Kidney (tissue), 14 donors: ENCODE measurements around the gene C22orf39. TPM values are rescaled to one million over a fixed set of nuclear protein-coding genes. Genes with fewer than 3 reads are reported as not detected.

Source experiments
- DNase-seq, 5 donors: peaks; one replicate each; pipeline ENCODE4 v3.0.0-alpha.2; 2013 to 2020
- FAIRE-seq: peaks from 2 replicates; lab custom pipeline; 2012; peaks lifted over from hg19 to GRCh38; lab: Jason Lieb, UNC
- H3K27ac ChIP-seq, 2 donors: one replicate each; pipeline ENCODE4 v1.7.0; 2013; ENCODE audit warnings: low read depth in 2 of 2, low read length in 2 of 2, inconsistent platforms in 1 of 2
- H3K27me3 ChIP-seq: one replicate; pipeline ENCODE4 v1.7.1; 2013; ENCODE audit warnings: low read length, inconsistent platforms; ENCODE audit not compliant: control insufficient read depth, insufficient read depth
- H3K36me3 ChIP-seq, 3 donors: one replicate each; pipeline versions ENCODE4 v1.7.0 to v1.7.1; 2013; ENCODE audit warnings: low read length in 3 of 3, control low read depth in 1 of 3, inconsistent platforms in 1 of 3; ENCODE audit not compliant: insufficient read depth in 3 of 3, control insufficient read depth in 2 of 3
- H3K4me1 ChIP-seq, 3 donors: one replicate each; pipeline versions ENCODE4 v1.7.0 to v1.7.1; 2013; ENCODE audit warnings: low read length in 3 of 3, inconsistent platforms in 1 of 3, low read depth in 1 of 3; ENCODE audit not compliant: control insufficient read depth in 2 of 3, insufficient read depth in 2 of 3
- H3K4me3 ChIP-seq, 3 donors: one replicate each; pipeline versions ENCODE4 v1.7.0 to v1.8.1; 2013; ENCODE audit warnings: low read length in 3 of 3, control low read depth in 1 of 3, inconsistent platforms in 1 of 3
- H3K9ac ChIP-seq, 3 donors: one replicate each; pipeline versions ENCODE4 v1.7.0 to v1.7.1; 2013; ENCODE audit warnings: low read length in 3 of 3, control low read depth in 1 of 3, inconsistent platforms in 1 of 3
- H3K9me3 ChIP-seq, 3 donors: one replicate each; pipeline versions ENCODE4 v1.7.0 to v1.7.1; 2013; ENCODE audit warnings: low read length in 3 of 3, control low read depth in 1 of 3, inconsistent platforms in 1 of 3; ENCODE audit not compliant: control insufficient read depth in 2 of 3, insufficient read depth in 1 of 3
- intact Hi-C: fragments of 100-400 bp; cut with DNase I; formaldehyde crosslinking; loops from one replicate; pipeline ENCODE4 v1.11.1; 2022
- polyA plus RNA-seq: library from polyadenylated mRNA; stranded (reverse); fragments of 350-450 nt; fragmentation: Illumina TruSeq; extraction: RNeasy Lipid Tissue Mini Kit (QIAGEN cat#74804); gene quantifications from one replicate; pipeline ENCODE4 v1.2.3, GENCODE V29; 2014; ENCODE audit warnings: low read depth, low replicate concordance; ENCODE audit not compliant: insufficient read depth
- total RNA-seq: library from RNA; stranded (reverse); fragmentation: NEBNext Ultra II Directional; extraction: Animal tissue kit (Norgen Biotek cat#: 25700); gene quantifications from one replicate; pipeline ENCODE4 v1.2.1, GENCODE V29; 2021
- TF ChIP-seq, protein P1 (sequence below): IDR thresholded peaks from 3 replicates; pipeline ENCODE4 v1.5.1; 2012; ENCODE audit warnings: mild to moderate bottlenecking, moderate library complexity, borderline replicate concordance; ENCODE audit not compliant: insufficient read depth; ENCODE audit errors: extremely low read depth
- donor health status: control.
- donor health status: control.
- donor health status: control.
- donor health status: control.
- donor health status: control.
- donor health status: DM: yes; HTN: yes; CAD: no.
- donor health status: Normal renal cell carcinoma (clear cell type).

The C22orf39 gene
- total and polyA plus RNA-seq, 2 donors from 2014 or later = 27.1 to 54.4 TPM

DNA sequence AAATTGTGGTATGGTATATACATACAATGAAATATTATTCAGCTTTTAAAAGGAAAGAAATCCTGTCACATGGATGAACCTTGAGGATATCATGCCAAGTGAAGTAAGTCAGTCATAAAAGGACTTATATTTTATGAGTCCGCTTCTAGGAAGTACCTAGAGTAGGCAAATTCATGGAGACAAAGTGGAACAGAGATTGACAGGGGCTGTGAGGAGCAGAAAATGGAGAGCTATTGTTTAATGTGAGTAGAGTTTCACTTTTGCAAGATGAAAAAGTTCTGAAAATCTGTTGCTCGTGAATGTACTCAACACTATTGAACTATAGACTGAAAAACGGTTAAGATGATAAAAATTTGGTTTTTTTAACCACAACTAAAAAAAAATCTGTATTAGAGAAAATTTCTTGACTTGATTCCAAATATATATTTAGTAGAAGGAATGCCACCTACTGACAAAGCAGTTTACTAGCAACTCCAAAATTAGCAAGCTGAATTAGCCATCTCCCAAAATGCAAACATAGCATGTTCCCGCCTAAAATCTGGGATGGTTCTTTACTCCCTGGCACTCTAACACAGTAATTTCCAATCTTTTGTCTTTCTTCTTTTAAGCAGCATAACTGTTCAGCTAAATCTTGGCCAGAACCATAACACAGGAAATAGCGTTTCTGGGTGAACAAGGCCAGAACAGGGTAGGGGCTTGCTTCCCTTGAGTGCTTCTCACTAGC lies 30.0 kb upstream of the C22orf39 start:
- DNase-seq = peak in 1 of 5 donors; percentile 26
- H3K9ac ChIP-seq = peak overlapping the region; percentile 49 to 72 (median 50)
- H3K4me3 ChIP-seq = peak overlapping the region; percentile 54 to 98 (median 91)
- no peaks in the 10 kb centered on the region for H3K27me3 ChIP-seq
- FAIRE-seq = no peak
- H3K4me1 ChIP-seq = peaks cover 0 to 4% (median 4%) of the 10 kb centered on the region in 3 donors
- TF ChIP-seq, protein P1, sequence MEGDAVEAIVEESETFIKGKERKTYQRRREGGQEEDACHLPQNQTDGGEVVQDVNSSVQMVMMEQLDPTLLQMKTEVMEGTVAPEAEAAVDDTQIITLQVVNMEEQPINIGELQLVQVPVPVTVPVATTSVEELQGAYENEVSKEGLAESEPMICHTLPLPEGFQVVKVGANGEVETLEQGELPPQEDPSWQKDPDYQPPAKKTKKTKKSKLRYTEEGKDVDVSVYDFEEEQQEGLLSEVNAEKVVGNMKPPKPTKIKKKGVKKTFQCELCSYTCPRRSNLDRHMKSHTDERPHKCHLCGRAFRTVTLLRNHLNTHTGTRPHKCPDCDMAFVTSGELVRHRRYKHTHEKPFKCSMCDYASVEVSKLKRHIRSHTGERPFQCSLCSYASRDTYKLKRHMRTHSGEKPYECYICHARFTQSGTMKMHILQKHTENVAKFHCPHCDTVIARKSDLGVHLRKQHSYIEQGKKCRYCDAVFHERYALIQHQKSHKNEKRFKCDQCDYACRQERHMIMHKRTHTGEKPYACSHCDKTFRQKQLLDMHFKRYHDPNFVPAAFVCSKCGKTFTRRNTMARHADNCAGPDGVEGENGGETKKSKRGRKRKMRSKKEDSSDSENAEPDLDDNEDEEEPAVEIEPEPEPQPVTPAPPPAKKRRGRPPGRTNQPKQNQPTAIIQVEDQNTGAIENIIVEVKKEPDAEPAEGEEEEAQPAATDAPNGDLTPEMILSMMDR = peak; percentile 20
- intact Hi-C loops = no loop called here
- peaks cover 0 to 15% (median 12%) of the 10 kb centered on the region in 3 donors for H3K36me3 ChIP-seq
- no peak overlapping the region for H3K27ac ChIP-seq
- H3K9me3 ChIP-seq = no peaks in the 10 kb centered on the region

DNA sequence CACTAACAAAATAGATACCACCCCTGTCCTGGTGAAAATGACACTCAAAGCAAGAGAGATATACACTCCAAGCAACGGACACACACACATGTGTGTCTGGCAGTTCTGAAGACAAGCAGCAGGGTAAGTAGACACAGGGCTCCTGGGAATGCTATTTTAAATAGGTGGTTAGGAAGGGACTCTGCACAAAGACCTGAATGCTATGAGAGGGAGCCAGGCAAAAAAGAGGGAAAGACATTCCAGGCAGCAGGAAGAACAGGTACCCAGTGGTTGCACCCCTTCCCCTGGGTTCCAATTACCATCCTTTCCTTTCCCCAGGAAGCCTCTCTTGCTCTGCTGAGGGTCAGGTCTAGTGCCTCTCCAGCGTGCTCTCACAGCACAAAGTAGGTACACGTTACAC lies 28.5 kb upstream of the C22orf39 start:
- Histone ChIP-seq H3K4me1 (peaks cover 0 to 4% (median 4%) of the 10 kb centered on the region in 3 donors), H3K9ac (no peak overlapping the region), H3K36me3 (peaks cover 0 to 23% (median 22%) of the 10 kb centered on the region in 3 donors), H3K4me3 (no peak overlapping the region), H3K27ac (no peak overlapping the region), H3K9me3 (no peaks in the 10 kb centered on the region), H3K27me3 (no peaks in the 10 kb centered on the region)
- no peak for DNase-seq
- no peak for FAIRE-seq
- TF ChIP-seq, protein P1 = no peak
- intact Hi-C loops = no loop called here

DNA sequence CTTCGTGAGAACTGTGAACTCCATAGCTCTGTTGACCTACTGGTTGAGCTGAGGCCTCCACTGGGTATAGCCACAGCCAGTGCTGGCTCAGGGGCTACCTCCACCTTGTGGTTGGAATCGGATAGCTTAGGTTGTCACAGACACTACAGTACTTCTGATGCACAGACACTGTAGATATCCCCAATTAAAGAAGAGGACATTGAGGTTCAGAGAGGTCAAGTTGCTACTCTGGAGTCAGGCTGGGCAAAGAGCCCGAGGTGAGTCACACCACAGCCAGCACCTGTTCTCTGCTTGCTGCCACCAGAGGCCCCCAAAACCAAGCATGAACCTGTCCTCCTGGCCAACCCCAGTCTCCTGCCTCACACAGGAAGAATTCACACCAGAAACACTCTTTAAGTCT lies 26.1 kb upstream of the C22orf39 start:
- H3K9ac ChIP-seq = no peak overlapping the region
- TF ChIP-seq, protein P1 = no peak
- H3K9me3 ChIP-seq = no peaks in the 10 kb centered on the region
- intact Hi-C loops = no loop called here
- no peak overlapping the region for H3K4me3 ChIP-seq
- H3K36me3 ChIP-seq = peaks cover 0 to 43% (median 40%) of the 10 kb centered on the region in 3 donors
- DNase-seq = no peak
- H3K27ac ChIP-seq = no peak overlapping the region
- H3K4me1 ChIP-seq = peaks cover 0 to 4% (median 4%) of the 10 kb centered on the region in 3 donors
- no peaks in the 10 kb centered on the region for H3K27me3 ChIP-seq
- FAIRE-seq = no peak
